Measurements from ENCODE around the gene DOCK1.
A peak's percentile ranks its signal among the peaks of the same experiment; 100 is the strongest.

Gene DOCK1

GRCh38 chr10:127193125-127193524, 287.9 kb downstream of the DOCK1 start:
- no peak for DNase-seq
- intact Hi-C loops (cut with DNase I), result loop anchor here (5.0 kb wide), 1 partner anchor 41 kb away; no protein-coding TSS in a partner anchor

DNA sequence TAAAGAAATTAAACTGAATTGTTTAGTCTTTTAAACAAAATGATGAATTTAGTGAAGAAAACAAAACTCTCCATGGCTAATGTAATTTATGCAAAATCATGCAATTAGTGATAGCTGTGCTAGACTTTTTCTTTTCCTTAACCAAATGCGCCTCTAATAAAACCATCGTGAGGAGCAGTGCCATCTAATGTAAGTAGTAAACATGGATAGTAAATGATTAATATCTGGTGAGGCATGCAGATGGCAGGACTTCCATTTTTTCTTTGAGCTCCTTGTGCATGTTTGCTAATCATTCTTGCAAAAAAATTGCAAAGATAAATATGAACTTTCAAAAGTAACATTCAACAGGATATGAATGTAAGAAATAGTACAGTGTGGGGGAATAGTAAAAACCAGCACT, 288.9 kb downstream of the DOCK1 start:
- intact Hi-C loops (cut with DNase I), result loop anchor here (5.0 kb wide), 1 partner anchor 42 kb away; no protein-coding TSS in a partner anchor
- no peak for DNase-seq

GRCh38 chr10:127194599-127194998, 289.4 kb downstream of the DOCK1 start:
- DNase-seq, result no peak
- intact Hi-C loops (cut with DNase I), result loop anchor here (5.0 kb wide), 1 partner anchor 42 kb away; no protein-coding TSS in a partner anchor

GRCh38 chr10:127195041-127195506, 289.8 kb downstream of the DOCK1 start:
- intact Hi-C loops (cut with DNase I), result no loop called here
- peak in 3 of 10 donors; percentile 14 to 78 (median 21) for DNase-seq

- DNase-seq, result peak in 5 of 10 donors; percentile 23 to 85 (median 80)
- intact Hi-C loops (cut with DNase I), result no loop called here
Measured at GRCh38 chr10:127195571-127196281, 290.5 kb downstream of the DOCK1 start.

DNA sequence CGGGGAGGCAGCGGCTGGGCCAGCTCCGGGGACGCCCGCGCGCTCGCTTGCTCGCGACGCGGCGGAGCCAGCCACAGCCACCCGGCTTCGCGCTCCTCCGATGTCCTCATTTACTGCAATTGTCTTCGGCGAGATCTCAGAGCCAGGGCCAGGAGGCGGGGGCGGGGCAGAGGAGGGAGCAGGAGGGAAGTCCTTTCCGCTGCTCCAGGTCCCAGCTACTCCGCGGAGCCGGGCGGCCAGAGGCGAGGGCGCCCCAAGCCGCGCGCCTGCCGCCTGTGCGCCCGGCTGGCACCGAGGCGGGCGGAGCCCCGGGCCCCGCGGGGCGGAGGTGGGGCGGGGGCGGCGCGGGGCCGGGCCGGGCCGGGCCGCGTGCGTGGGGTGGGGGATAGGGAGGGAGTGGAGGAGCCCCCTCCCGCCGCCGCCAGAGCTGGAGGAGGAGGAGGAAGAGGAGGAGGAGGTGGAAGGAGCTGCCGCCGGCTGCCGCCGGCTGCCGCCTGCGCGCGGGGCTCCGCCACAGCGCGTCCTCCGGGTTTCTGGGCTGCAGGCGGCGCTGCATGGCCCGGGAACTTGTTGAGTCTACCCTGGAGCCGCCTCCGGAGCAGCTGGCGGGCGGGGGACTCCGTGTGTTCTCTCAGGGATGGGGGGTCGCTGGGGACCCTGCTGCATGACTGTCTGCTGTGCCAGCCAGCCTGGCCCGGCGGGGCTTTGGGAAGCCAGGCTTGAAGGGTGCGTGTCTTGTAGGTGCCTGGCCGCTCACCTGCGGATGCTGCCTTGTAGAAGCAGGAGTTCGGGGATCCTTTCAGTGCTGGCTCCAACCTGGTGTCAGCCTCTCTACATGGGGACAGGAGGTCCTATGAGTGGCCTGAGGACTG, 291.3 kb downstream of the DOCK1 start, which contains the start of gene INSYN2A:
Gene INSYN2A (minus strand): TSS at position 310 of the 872 bp plus-strand sequence. CDS start 20,196 bp downstream, outside the sequence.
- intact Hi-C loops (cut with DNase I), result no loop called here
- peak; percentile 35 to 94 (median 54) for DNase-seq

DNA sequence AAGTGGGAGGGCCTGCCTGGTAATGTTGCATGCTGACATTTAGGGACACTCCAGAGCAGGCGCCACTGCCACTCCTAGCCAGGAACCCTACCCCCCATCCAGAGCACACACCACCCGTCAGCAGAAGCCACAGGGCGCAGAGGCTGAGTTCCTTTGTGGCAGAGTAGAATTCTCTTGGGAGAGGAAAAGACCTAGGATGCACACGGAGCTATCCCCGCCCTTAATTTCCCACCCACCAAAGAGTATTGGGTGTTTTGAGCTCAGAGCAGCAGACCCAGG, 291.9 kb downstream of the DOCK1 start:
- DNase-seq, result peak in 1 of 10 donors; percentile 74
- intact Hi-C loops (cut with DNase I), result no loop called here

GRCh38 chr10:127198307-127198706, 293.1 kb downstream of the DOCK1 start:
- no peak for DNase-seq
- intact Hi-C loops (cut with DNase I), result no loop called here

DNA sequence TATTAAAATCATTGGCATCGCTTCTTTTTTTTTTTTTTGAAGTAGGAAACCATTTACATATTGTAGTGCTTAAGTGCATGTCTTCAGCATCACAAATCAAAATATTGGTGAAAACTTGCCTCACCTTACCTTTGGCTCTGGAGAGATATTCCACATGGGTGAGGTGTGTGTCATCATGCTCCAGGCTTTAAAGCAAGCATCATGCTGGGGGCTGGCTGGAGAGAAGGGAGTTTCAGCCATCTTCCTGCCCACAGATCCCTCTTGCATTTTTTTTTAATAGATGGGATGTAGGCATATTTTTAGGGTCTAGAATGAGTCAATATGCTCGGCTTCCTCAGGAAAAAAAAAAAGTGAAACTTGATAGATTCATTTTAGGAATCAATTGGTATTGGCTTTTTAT, 293.5 kb downstream of the DOCK1 start:
- intact Hi-C loops (cut with DNase I), result no loop called here

DNA sequence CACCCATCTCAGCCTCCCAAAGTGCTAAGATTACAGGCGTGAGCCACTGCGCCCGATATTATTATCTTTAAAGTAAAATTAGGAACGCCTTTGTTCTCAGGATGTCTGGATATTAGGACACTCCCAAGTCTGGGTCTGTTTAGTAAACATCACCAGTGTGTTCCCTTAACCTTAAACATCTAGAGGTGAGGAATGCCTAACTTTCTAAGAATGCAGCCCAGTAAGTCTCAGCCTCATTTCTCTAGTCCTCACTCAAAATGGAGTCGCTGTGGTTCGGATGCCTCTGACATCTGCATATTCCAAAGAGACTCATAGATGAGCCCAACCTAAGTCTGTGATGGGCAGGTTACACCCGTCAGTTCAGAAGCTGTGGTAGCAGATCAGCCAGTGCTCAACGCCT, 295.4 kb downstream of the DOCK1 start:
- DNase-seq, result no peak
- intact Hi-C loops (cut with DNase I), result no loop called here

More for the DNA sequence above, 293.5 kb downstream of the DOCK1 start:
- DNase-seq, result no peak

DNA sequence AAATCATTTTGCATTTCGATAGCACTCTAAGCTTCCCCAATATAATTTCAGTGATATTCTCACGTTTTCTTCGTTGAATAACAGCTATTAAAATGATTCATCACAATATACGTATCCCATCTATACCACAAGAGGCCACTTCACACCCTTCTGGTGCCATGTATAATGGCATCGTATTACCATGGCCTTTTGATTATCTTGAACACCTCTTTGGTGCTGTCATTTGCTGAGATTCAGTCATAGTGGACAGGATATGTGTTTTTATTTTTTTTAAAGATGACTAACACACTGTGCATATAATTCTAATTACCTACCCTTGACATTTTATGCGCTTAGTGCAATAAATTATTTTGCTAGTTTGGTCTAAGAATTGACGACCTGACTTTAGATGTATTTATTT, 297.8 kb downstream of the DOCK1 start:
- intact Hi-C loops (cut with DNase I), result no loop called here
- no peak for DNase-seq

- intact Hi-C loops (cut with DNase I), result no loop called here
- DNase-seq, result no peak
Measured at GRCh38 chr10:127207081-127207480, 301.9 kb downstream of the DOCK1 start.

GRCh38 chr10:127210936-127211466, 305.8 kb downstream of the DOCK1 start:
- DNase-seq, result no peak

GRCh38 chr10:127215866-127216265, 310.6 kb downstream of the DOCK1 start:
- intact Hi-C loops (cut with DNase I), result no loop called here
- no peak for DNase-seq

More at GRCh38 chr10:127210936-127211466, 305.8 kb downstream of the DOCK1 start:
- intact Hi-C loops (cut with DNase I), result no loop called here

- intact Hi-C loops (cut with DNase I), result no loop called here
- no peak for DNase-seq
Measured at GRCh38 chr10:127216274-127216673, 311.0 kb downstream of the DOCK1 start.

DNA sequence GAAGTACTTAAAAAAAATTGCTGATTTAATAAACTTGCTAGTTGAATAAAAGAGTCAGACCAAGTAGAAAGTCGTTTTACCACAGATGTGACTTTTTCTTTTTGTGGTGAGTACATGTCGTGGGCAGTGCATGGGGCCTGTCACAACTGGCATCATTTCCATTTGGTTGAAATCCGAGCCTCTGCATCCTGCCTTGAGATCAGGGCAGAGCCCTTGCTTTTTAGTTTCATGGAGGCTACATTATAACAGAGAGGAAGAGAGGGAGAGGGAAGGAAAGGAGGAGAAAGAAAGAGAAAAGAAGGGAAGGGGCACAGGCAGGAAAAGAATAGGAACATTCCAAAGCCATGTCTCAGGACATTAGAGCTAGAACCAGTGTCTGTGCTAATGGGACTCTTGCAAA, 311.6 kb downstream of the DOCK1 start:
- DNase-seq, result no peak
- intact Hi-C loops (cut with DNase I), result no loop called here

DNA sequence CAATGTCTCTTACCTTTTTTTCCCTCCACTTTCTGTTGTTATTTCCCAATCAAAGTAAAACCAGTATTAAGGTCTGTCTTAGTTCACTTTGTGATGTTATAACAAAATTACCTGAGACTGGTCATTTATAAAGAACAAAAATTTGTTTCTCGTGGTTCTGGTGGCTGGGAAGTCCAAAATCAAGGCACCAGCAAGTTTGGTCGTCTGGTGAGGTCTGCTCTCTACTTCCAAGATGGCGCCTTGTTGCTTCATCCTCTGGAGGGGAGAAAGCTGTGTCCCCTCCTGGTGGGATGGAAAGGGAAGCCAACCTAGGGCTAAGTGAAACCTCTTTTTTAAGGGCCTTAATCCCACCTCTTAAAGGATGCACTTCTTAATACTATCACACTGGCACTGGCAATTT, 313.4 kb downstream of the DOCK1 start:
- intact Hi-C loops (cut with DNase I), result no loop called here
- DNase-seq, result no peak

- intact Hi-C loops (cut with DNase I), result no loop called here
- no peak for DNase-seq
Measured at GRCh38 chr10:127221281-127221680, 316.1 kb downstream of the DOCK1 start.

DNA sequence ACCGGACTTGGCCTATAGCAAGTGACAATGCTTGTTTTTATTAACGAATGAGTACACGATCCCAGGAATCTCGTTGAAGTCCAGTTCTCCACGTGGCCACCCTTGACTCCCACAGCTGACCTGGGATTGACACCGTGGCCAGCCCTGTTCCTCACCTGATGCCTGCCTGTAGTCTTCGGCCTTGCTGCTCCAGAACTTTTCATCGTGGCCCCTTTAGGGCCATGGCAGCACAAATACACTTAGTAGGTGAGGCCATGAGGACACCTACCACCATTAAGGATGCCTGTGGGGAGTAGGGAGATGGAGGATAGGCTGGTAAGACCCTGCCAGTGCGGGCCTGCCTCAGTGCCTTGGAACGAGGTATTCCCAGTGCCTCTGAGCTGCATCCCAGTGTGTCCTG, 321.8 kb downstream of the DOCK1 start:
- DNase-seq, result peak in 1 of 10 donors; percentile 67
- intact Hi-C loops (cut with DNase I), result no loop called here

DNA sequence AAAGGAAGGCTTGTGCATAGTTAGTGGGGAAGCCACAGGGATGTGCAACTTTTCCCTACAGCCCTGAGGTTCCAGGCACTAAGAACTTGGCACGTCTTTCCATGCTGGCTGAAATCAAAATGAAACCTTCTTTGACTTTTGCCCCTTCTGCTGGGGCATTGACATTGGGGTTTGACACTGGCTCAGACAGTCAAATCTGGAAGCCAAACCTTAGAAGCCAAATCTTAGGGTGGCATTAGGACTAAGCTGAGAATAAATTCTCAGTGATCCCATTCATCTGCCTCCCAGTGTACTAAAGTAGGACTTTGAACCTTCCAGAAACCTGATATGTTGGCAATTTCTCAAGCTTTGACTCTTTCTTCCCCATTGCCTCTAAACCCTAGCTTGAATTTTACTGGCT, 322.4 kb downstream of the DOCK1 start:
- DNase-seq, result no peak
- intact Hi-C loops (cut with DNase I), result no loop called here

DNA sequence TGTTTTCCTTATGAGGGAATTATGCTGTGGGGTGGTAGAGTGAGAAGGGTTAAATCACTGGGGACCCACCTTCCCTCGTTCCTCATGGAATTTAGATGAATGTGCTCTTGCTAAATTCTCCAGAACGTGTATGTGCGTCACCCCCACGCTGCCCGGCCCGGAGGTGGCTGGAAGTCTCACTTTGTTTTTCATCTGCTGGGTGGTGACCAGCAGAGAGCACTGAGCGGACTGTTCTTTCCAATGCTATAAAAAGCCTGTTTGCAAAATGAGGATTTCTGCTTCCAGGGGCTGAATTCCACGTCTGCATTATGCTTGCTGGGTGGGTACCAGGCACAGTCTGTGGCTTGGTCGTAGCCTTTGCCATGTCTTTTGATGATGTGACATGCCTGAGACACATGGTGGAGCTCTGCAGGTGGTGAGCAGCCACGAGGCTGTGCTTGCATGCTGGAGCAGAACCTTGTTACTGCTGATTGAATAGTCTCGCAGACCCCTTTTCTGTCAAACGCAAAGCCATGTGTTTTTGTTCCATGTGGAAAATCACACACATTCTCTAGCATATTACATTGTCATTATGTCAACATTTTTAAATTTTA, 323.1 kb downstream of the DOCK1 start:
- peak in 5 of 10 donors; percentile 12 to 87 (median 20) for DNase-seq
- intact Hi-C loops (cut with DNase I), result no loop called here

All from posterior cingulate gyrus (tissue), 11 donors.